H9 (cell line): Measurements from ENCODE around the gene MICALL2. TPM values are rescaled to one million over a fixed set of nuclear protein-coding genes. Genes with fewer than 3 reads are reported as not detected.

Experiments
- DNase-seq: peaks from one replicate; pipeline ENCODE4 v3.0.0-alpha.2; 2017
- H2AFZ ChIP-seq: one replicate; pipeline ENCODE4 v1.6.1; 2013; ENCODE audit warnings: mild to moderate bottlenecking, low read length, control low read depth, moderate library complexity
- H2AK5ac ChIP-seq: 2 replicates; pipeline ENCODE4 v1.6.1; 2013; ENCODE audit warnings: low read length, control low read depth, mixed read lengths; ENCODE audit not compliant: insufficient read length
- H2BK120ac ChIP-seq: one replicate; pipeline ENCODE4 v1.6.1; 2013; ENCODE audit warnings: low read depth, mild to moderate bottlenecking, low read length, control low read depth, inconsistent platforms; ENCODE audit not compliant: poor library complexity, severe bottlenecking
- H2BK12ac ChIP-seq: 2 replicates; pipeline ENCODE4 v1.6.1; 2013; ENCODE audit warnings: low read length, control low read depth, mixed read lengths, low read depth; ENCODE audit not compliant: insufficient read length
- H2BK15ac ChIP-seq: 2 replicates; pipeline ENCODE4 v1.6.1; 2013; ENCODE audit warnings: low read depth, low read length, control low read depth
- H2BK20ac ChIP-seq: one replicate; pipeline ENCODE4 v1.6.1; 2013; ENCODE audit warnings: low read depth, mild to moderate bottlenecking, low read length, control low read depth, inconsistent platforms; ENCODE audit not compliant: poor library complexity, severe bottlenecking
- H2BK5ac ChIP-seq: 2 replicates; pipeline ENCODE4 v1.6.1; 2013; ENCODE audit warnings: low read length, control low read depth, mixed read lengths; ENCODE audit not compliant: insufficient read length
- H3K14ac ChIP-seq: 2 replicates; pipeline ENCODE4 v1.6.1; 2013; ENCODE audit warnings: low read length, control low read depth; ENCODE audit not compliant: insufficient read depth
- H3K18ac ChIP-seq: 2 replicates; pipeline ENCODE4 v1.6.1; 2013; ENCODE audit warnings: low read depth, mild to moderate bottlenecking, mixed read lengths, low read length, control low read depth; ENCODE audit not compliant: insufficient read length
- H3K23ac ChIP-seq: 2 replicates; pipeline ENCODE4 v1.6.1; 2013; ENCODE audit warnings: low read length, control low read depth, mixed read lengths, low read depth; ENCODE audit not compliant: insufficient read length
- H3K23me2 ChIP-seq: 2 replicates; pipeline ENCODE4 v1.6.1; 2013; ENCODE audit warnings: low read depth, mild to moderate bottlenecking, mixed read lengths, low read length, control low read depth; ENCODE audit not compliant: insufficient read length, poor library complexity, severe bottlenecking
- H3K27ac ChIP-seq: 2 replicates; pipeline ENCODE4 v1.5.1; 2013; ENCODE audit warnings: low read length, control low read depth, mixed read lengths, low read depth; ENCODE audit not compliant: insufficient read length
- H3K27me3 ChIP-seq: 2 replicates; pipeline ENCODE4 v1.6.1; 2013; ENCODE audit warnings: low read length, control low read depth, inconsistent platforms; ENCODE audit not compliant: insufficient read depth
- H3K4ac ChIP-seq: 2 replicates; pipeline ENCODE4 v1.6.1; 2013; ENCODE audit warnings: low read depth, mild to moderate bottlenecking, control low read depth, inconsistent platforms, low read length, moderate library complexity
- H3K4me1 ChIP-seq: 2 replicates; pipeline ENCODE4 v1.6.1; 2013; ENCODE audit warnings: low read length, control low read depth, inconsistent platforms; ENCODE audit not compliant: insufficient read depth
- H3K4me2 ChIP-seq: 2 replicates; pipeline ENCODE4 v1.6.1; 2013; ENCODE audit warnings: low read length, control low read depth, mixed read lengths; ENCODE audit not compliant: insufficient read length, insufficient read depth
- H3K56ac ChIP-seq: 2 replicates; pipeline ENCODE4 v1.6.1; 2013; ENCODE audit warnings: low read depth, mild to moderate bottlenecking, mixed read lengths, low read length, control low read depth; ENCODE audit not compliant: insufficient read length
- H3K79me1 ChIP-seq: 2 replicates; pipeline ENCODE4 v1.6.1; 2013; ENCODE audit warnings: low read depth, mild to moderate bottlenecking, moderate library complexity, low read length, control low read depth, inconsistent platforms; ENCODE audit not compliant: insufficient read depth, poor library complexity, severe bottlenecking
- H3K79me2 ChIP-seq: 2 replicates; pipeline ENCODE4 v1.6.1; 2013; ENCODE audit warnings: low read length, control low read depth, inconsistent platforms; ENCODE audit not compliant: insufficient read depth
- H3K9ac ChIP-seq: 2 replicates; pipeline ENCODE4 v1.6.1; 2013; ENCODE audit warnings: low read length, control low read depth, mixed read lengths; ENCODE audit not compliant: insufficient read length; ENCODE audit errors: extremely low read depth
- H3K9me3 ChIP-seq: one replicate; pipeline ENCODE4 v1.6.1; 2013; ENCODE audit warnings: low read depth, low read length, inconsistent platforms; ENCODE audit not compliant: control insufficient read depth
- H3T11ph ChIP-seq: one replicate; pipeline ENCODE4 v1.6.1; 2013; ENCODE audit warnings: mild to moderate bottlenecking, low read length, control low read depth, inconsistent platforms
- H4K20me1 ChIP-seq: one replicate; pipeline ENCODE4 v1.6.1; 2013; ENCODE audit not compliant: control insufficient read depth, insufficient read length, insufficient read depth
- H4K5ac ChIP-seq: 2 replicates; pipeline ENCODE4 v1.6.1; 2013; ENCODE audit warnings: low read depth, mild to moderate bottlenecking, mixed read lengths, low read length, control low read depth; ENCODE audit not compliant: insufficient read length
- H4K8ac ChIP-seq: replicated peaks from 2 replicates; pipeline ENCODE4 v1.6.1; 2013; ENCODE audit warnings: low read length, control low read depth, mixed read lengths, low read depth; ENCODE audit not compliant: insufficient read length
- H4K91ac ChIP-seq: 2 replicates; pipeline ENCODE4 v1.6.1; 2013; ENCODE audit warnings: low read depth, mild to moderate bottlenecking, moderate library complexity, mixed read lengths, low read length, control low read depth; ENCODE audit not compliant: insufficient read length
- H3K27ac Mint-ChIP-seq, 3 experiments: 2 replicates in 2 of 3; 3 replicates in 1 of 3; pipeline ENCODE4 v1.8.0; 2020 to 2021; ENCODE audit warnings: mixed read lengths in 3 of 3, mild to moderate bottlenecking in 1 of 3, moderate library complexity in 1 of 3
- H3K27me3 Mint-ChIP-seq: 2 replicates; pipeline ENCODE4 v1.8.0; 2021; ENCODE audit warnings: low read depth, mild to moderate bottlenecking, moderate library complexity, mixed read lengths
- H3K36me3 Mint-ChIP-seq, 3 experiments: 2 replicates in 2 of 3; 3 replicates in 1 of 3; pipeline ENCODE4 v1.8.0; 2020 to 2021; ENCODE audit warnings: low read depth in 3 of 3, mixed read lengths in 3 of 3; ENCODE audit not compliant: insufficient read depth in 1 of 3
- H3K4me1 Mint-ChIP-seq, 2 experiments: 2 replicates each; pipeline ENCODE4 v1.8.0; 2020; ENCODE audit warnings: mixed read lengths in 2 of 2
- H3K4me3 Mint-ChIP-seq, 2 experiments: 2 replicates in 1 of 2; 3 replicates in 1 of 2; pipeline ENCODE4 v1.8.0; 2020 to 2021; ENCODE audit warnings: mild to moderate bottlenecking in 2 of 2, mixed read lengths in 2 of 2, moderate library complexity in 1 of 2
- H3K9me3 Mint-ChIP-seq, 2 experiments: 2 replicates in 1 of 2; 3 replicates in 1 of 2; pipeline ENCODE4 v1.8.0; 2020; ENCODE audit warnings: mild to moderate bottlenecking in 2 of 2, mixed read lengths in 2 of 2, moderate library complexity in 1 of 2
- CTCF ChIP-seq: fragments of 200-600 bp; sonication (generic); conservative IDR thresholded peaks from 3 replicates; pipeline ENCODE4 v1.8.0; 2021; ENCODE audit warnings: antibody characterized with exemption, mild to moderate bottlenecking
- WGBS: extraction: QIAGEN DNeasy Blood & Tissue Kit; methylation state at CpG from one replicate; pipeline ENCODE4 v1.1.7; 2013; ENCODE audit warnings: missing lambda C conversion rate, low lambda C conversion rate, mixed read lengths; ENCODE audit not compliant: insufficient read length; ENCODE audit errors: extremely low coverage; 5-methylcytosine and 5-hydroxymethylcytosine counted together
- total RNA-seq: library from RNA; stranded (reverse); gene quantifications from 2 replicates; pipeline ENCODE4 v1.2.1, GENCODE V29; 2021

The MICALL2 gene
- total RNA-seq, 1 experiment from 2014 or later, result 7.1 TPM

GRCh38 chr7:1502845-1503244 lies 43.6 kb upstream of the MICALL2 start:
- H3K18ac ChIP-seq, result no peak overlapping the region
- no CpG with 5 or more reads among the region's 20 CpGs for WGBS

More at GRCh38 chr7:1502845-1503244, 43.6 kb upstream of the MICALL2 start:
- no peak overlapping the region for H4K8ac ChIP-seq
- Mint-ChIP-seq H3K4me1 (peaks cover 9 to 25% of the 10 kb centered on the region in 2 experiments), H3K9me3 (no peaks in the 10 kb centered on the region), H3K36me3 (peaks cover 28 to 44% (median 37%) of the 10 kb centered on the region in 3 experiments; a peak in 6 of 7 replicates), H3K27me3 (no peaks in the 10 kb centered on the region), H3K27ac (0 out of 7 replicates have a peak overlapping the region, but pooled peaks of 2 of the 3 experiments have one; percentile 61 to 92), H3K4me3 (peak overlapping the region; percentile 89 to 97)
- H3K23me2 ChIP-seq, result peaks cover 10% of the 10 kb centered on the region
- no peak overlapping the region; the same call in 1 of the 2 replicates for H3K14ac ChIP-seq
- no peaks in the 10 kb centered on the region for H3K27me3 ChIP-seq
- no peak overlapping the region for H2BK20ac ChIP-seq
- no peaks in the 10 kb centered on the region for H3K4me1 ChIP-seq
- H3K4ac ChIP-seq, result no peak overlapping the region
- no peak overlapping the region for H2BK15ac ChIP-seq
- H3K79me1 ChIP-seq, result no peaks in the 10 kb centered on the region
- TF ChIP-seq CTCF, result no peak
- no peak overlapping the region for H2BK5ac ChIP-seq
- H2AK5ac ChIP-seq, result no peak overlapping the region
- no peaks in the 10 kb centered on the region for H4K20me1 ChIP-seq
- H4K91ac ChIP-seq, result no peak overlapping the region
- no peak overlapping the region for H2BK12ac ChIP-seq
- H3K4me2 ChIP-seq, result peak overlapping the region; percentile 91
- no peak overlapping the region for H2BK120ac ChIP-seq
- H3K56ac ChIP-seq, result no peak overlapping the region
- no peak overlapping the region for H3K23ac ChIP-seq
- H3T11ph ChIP-seq, result no peak overlapping the region
- peaks cover 14% of the 10 kb centered on the region; the same call in 1 of the 2 replicates for H3K79me2 ChIP-seq
- no peak overlapping the region for H3K9ac ChIP-seq
- DNase-seq, result no peak
- no peak overlapping the region for H4K5ac ChIP-seq
- no peak overlapping the region for H3K27ac ChIP-seq
- no peaks in the 10 kb centered on the region for H3K9me3 ChIP-seq
- no peak overlapping the region for H2AFZ ChIP-seq
